Natural killer cell (primary cell): Measurements from ENCODE around the gene TBC1D22A. TPM values are rescaled to one million over a fixed set of nuclear protein-coding genes. Genes with fewer than 3 reads are reported as not detected.

ENCODE experiments used
- ATAC-seq, 3 donors: fragments of 150-1000 bp in 2 of 3; fragments of 200-7000 bp in 1 of 3; cut with Tn5 transposase; 1 replicate in 1 of 3; 2 replicates in 2 of 3; pipeline ENCODE4 v1.10.0; 2021; ENCODE audit warnings: mild to moderate bottlenecking in 2 of 3, moderate library complexity in 2 of 3
- DNase-seq, 2 donors: peaks; one replicate each; pipeline versions ENCODE4 v3.0.0 to v3.0.0-alpha.2; 2013 to 2021; ENCODE audit warnings: mixed read lengths in 1 of 2
- H3K27ac ChIP-seq: one replicate; pipeline ENCODE4 v1.5.1; 2013; ENCODE audit warnings: mild to moderate bottlenecking, low read length
- H3K27me3 ChIP-seq: one replicate; pipeline ENCODE4 v1.6.1; 2013; ENCODE audit warnings: low read length; ENCODE audit not compliant: control insufficient read depth, insufficient read depth
- H3K36me3 ChIP-seq: one replicate; pipeline ENCODE4 v1.6.1; 2013; ENCODE audit warnings: low read length; ENCODE audit not compliant: control insufficient read depth, insufficient read depth
- H3K4me1 ChIP-seq: one replicate; pipeline ENCODE4 v1.6.1; 2013; ENCODE audit warnings: low read length; ENCODE audit not compliant: control insufficient read depth, insufficient read depth
- H3K4me3 ChIP-seq: one replicate; pipeline ENCODE4 v1.5.1; 2013; ENCODE audit warnings: low read length
- H3K9me3 ChIP-seq: one replicate; pipeline ENCODE4 v1.6.1; 2013; ENCODE audit warnings: low read length; ENCODE audit not compliant: control insufficient read depth, insufficient read depth
- H3K27ac Mint-ChIP-seq, 2 donors: one replicate each; pipeline ENCODE4 v1.8.0; 2022; ENCODE audit warnings: mild to moderate bottlenecking in 2 of 2, mixed read lengths in 2 of 2, moderate library complexity in 1 of 2
- H3K27me3 Mint-ChIP-seq, 2 donors: one replicate each; pipeline ENCODE4 v1.8.0; 2022; ENCODE audit warnings: low read depth in 2 of 2, mixed read lengths in 2 of 2
- H3K36me3 Mint-ChIP-seq: one replicate; pipeline ENCODE4 v1.8.0; 2022; ENCODE audit warnings: mixed read lengths
- H3K4me1 Mint-ChIP-seq, 2 donors: one replicate each; pipeline ENCODE4 v1.8.0; 2022; ENCODE audit warnings: mixed read lengths in 2 of 2
- H3K4me3 Mint-ChIP-seq: one replicate; pipeline ENCODE4 v1.8.0; 2022; ENCODE audit warnings: mild to moderate bottlenecking, moderate library complexity, mixed read lengths
- H3K9me3 Mint-ChIP-seq, 2 donors: one replicate each; pipeline ENCODE4 v1.8.0; 2022; ENCODE audit warnings: mixed read lengths in 2 of 2
- WGBS: methylation state at CpG from one replicate; pipeline ENCODE4 v1.1.7; 2013; ENCODE audit warnings: missing lambda C conversion rate; ENCODE audit not compliant: insufficient coverage; 5-methylcytosine and 5-hydroxymethylcytosine counted together
- intact Hi-C: fragments of 100-400 bp; cut with micrococcal nuclease; formaldehyde crosslinking; loops from one replicate; pipeline ENCODE4 v1.14.2; 2022
- total RNA-seq, 4 donors: library from RNA; stranded (reverse); fragments of 120-200 nt in 1 of 4; gene quantifications; one replicate each; pipeline versions ENCODE4 v1.2.3 to v1.2.4, GENCODE V29; 2013 to 2022
- TF ChIP-seq, protein P1 (sequence below): fragments of 200-600 bp; IDR thresholded peaks from one replicate; pipeline ENCODE4 v1.8.0; 2022; ENCODE audit warnings: antibody characterized with exemption

Gene TBC1D22A
- total RNA-seq, 3 donors from 2014 or later (not counting 1 experiment from before 2014, with no cell fraction given) = 47.4 to 53.7 (median 53.2) TPM

DNA sequence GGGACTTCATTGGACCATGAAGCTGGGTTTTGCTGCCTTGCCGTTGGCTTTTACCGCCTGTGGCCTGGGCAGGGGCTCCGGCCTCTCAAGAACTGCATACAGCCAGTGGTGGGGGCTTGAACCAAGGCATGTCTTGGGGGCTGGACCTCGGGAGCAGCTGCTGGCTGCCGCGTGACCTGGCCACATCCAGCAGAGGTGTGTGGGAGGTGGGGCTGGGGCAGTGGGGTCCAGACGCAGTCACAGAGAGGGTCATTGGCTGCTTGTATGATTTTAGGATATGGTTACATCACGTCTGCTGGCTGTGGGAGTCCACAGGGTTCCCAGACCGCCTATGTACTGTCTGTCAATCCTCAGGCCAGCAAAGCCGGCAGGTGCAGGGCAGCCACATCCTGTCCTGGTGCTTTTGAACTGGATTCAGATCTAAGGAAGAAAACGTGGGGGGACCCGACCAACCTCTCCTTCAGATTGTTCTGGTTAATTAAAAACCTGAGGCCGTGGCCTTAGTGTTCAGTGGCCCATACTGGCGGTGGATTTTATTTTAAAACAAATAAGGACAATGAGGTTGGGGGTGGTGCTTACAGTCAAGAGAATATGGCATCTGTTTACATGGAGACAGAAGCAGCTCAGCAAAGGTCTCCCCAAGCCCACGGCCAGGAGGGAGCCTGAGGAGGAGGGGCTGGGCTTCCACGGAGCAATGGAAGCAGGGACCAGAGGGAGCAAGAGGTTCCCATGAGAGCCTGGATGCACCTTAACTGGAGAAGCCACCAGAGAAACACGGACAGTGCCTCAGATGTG is 426.0 kb downstream of the TBC1D22A start:
- Mint-ChIP-seq H3K4me3 (no peak overlapping the region), H3K27ac (no peak overlapping the region), H3K9me3 (peaks cover 0 to 3% of the 10 kb centered on the region in 2 donors), H3K4me1 (no peaks in the 10 kb centered on the region), H3K36me3 (peaks cover 6% of the 10 kb centered on the region), H3K27me3 (no peaks in the 10 kb centered on the region)
- Histone ChIP-seq H3K27me3 (no peaks in the 10 kb centered on the region), H3K9me3 (no peaks in the 10 kb centered on the region), H3K4me1 (no peaks in the 10 kb centered on the region), H3K27ac (no peak overlapping the region), H3K36me3 (no peaks in the 10 kb centered on the region), H3K4me3 (no peak overlapping the region)
- intact Hi-C loops = no loop called here
- 70% methylated on average over 17 of the region's 17 CpGs for WGBS
- no peak for ATAC-seq
- TF ChIP-seq, protein P1, sequence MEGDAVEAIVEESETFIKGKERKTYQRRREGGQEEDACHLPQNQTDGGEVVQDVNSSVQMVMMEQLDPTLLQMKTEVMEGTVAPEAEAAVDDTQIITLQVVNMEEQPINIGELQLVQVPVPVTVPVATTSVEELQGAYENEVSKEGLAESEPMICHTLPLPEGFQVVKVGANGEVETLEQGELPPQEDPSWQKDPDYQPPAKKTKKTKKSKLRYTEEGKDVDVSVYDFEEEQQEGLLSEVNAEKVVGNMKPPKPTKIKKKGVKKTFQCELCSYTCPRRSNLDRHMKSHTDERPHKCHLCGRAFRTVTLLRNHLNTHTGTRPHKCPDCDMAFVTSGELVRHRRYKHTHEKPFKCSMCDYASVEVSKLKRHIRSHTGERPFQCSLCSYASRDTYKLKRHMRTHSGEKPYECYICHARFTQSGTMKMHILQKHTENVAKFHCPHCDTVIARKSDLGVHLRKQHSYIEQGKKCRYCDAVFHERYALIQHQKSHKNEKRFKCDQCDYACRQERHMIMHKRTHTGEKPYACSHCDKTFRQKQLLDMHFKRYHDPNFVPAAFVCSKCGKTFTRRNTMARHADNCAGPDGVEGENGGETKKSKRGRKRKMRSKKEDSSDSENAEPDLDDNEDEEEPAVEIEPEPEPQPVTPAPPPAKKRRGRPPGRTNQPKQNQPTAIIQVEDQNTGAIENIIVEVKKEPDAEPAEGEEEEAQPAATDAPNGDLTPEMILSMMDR = no peak
- no peak for DNase-seq

DNA sequence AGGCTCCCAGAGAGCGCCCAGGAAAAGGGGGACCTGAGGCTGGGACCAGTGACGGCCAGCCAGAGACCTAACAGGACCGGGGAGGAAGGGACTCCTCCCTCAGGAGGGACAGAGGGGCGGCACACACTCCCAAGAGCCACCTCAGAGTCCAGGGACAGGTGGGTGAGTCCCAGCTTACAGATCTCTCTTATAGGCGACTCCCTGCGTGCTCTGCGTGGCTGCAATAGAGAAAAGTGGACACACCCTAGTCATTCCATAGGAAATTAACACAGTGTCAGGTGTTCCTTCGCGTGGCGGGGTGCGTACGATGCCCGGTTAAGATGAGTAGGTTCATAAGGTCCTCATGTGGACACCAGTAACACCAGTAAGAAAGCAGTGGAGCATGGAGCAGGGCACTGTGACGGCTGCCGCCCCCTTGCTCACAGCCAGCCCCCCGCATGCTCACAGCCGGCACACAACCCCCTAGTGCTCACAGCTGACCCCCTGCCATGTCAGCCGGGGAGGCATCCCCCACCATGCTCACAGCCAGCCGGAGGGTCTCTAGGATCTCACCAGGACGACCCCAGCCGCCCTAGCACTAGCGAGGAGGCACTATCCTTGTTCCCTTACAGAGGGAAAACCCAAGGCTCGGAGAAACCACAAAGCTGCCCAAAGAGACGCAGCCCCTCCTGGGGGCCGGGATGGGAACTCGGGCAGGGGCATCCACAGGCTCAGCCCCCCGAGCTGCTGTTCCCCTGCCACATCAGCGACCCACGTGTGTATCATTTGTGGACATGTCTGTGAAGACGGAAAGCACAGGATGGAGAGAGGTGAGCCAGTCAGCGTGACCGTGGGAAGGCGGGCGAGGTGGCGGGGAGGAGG is 426.8 kb downstream of the TBC1D22A start:
- H3K9me3 ChIP-seq = no peaks in the 10 kb centered on the region
- 94% methylated on average over 30 of the region's 35 CpGs for WGBS
- TF ChIP-seq, protein P1 = no peak
- H3K27ac Mint-ChIP-seq = no peak overlapping the region
- no peaks in the 10 kb centered on the region for H3K27me3 Mint-ChIP-seq
- no peak overlapping the region for H3K27ac ChIP-seq
- H3K27me3 ChIP-seq = no peaks in the 10 kb centered on the region
- intact Hi-C loops = no loop called here
- no peak overlapping the region for H3K4me3 Mint-ChIP-seq
- no peak overlapping the region for H3K4me3 ChIP-seq
- H3K36me3 Mint-ChIP-seq = peaks cover 6% of the 10 kb centered on the region
- no peaks in the 10 kb centered on the region for H3K4me1 ChIP-seq
- H3K36me3 ChIP-seq = no peaks in the 10 kb centered on the region
- H3K4me1 Mint-ChIP-seq = no peaks in the 10 kb centered on the region
- ATAC-seq = no peak
- H3K9me3 Mint-ChIP-seq = peaks cover 0 to 3% of the 10 kb centered on the region in 2 donors
- DNase-seq = peak in 1 of 2 donors; percentile 2

DNA sequence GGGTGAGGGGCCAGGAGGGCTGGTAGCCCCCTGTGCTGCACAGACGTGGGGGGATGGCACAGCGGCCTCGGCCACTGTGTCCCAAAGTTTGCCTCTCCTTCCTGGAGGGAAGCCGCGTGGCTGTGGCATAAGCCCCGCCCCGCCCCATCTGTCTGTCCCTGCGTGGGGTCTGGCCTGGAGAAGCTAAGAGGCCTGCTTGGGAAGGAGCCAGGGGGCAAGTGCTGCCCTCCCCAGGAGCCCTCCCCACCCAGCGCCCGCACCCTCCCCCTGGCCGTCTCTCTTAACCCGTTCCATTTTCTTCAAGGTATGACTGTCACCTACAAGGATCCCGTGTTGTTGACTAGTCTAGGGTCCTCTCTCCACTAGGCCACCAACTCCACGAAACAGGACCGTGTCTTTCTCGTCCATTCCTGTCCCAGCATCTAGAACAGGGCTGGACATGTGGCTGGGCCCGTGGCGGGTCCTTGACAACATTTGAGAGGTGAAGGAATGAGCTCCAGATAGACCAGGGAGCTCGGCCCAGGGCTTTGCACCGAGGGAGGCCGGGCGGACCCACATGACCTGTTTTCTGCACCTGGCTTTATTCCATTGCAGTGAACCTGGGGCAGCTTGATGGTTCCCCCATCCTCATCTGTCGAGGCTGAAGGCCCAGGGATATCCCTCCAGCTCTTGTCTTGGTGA is 428.0 kb downstream of the TBC1D22A start:
- Mint-ChIP-seq H3K9me3 (no peaks in the 10 kb centered on the region), H3K27me3 (no peaks in the 10 kb centered on the region), H3K27ac (no peak overlapping the region), H3K4me1 (no peaks in the 10 kb centered on the region), H3K4me3 (no peak overlapping the region), H3K36me3 (no peaks in the 10 kb centered on the region)
- Histone ChIP-seq H3K36me3 (no peaks in the 10 kb centered on the region), H3K9me3 (no peaks in the 10 kb centered on the region), H3K4me3 (no peak overlapping the region), H3K4me1 (no peaks in the 10 kb centered on the region), H3K27me3 (no peaks in the 10 kb centered on the region), H3K27ac (no peak overlapping the region)
- TF ChIP-seq, protein P1 = no peak
- ATAC-seq = peak in 1 of 3 donors; percentile 16
- WGBS = 90% methylated on average over 23 of the region's 23 CpGs
- DNase-seq = peak in 1 of 2 donors; percentile 1
- intact Hi-C loops = no loop called here
